Measurements from ENCODE around the gene HEG1. TPM values are rescaled to one million over a fixed set of nuclear protein-coding genes. Genes with fewer than 3 reads are reported as not detected.

HEG1 gene
- total RNA-seq, 2 experiments from 2014 or later = 31.2 to 32.6 TPM

GRCh38 chr3:125059488-125060245, 3.9 kb upstream of the HEG1 start:
- H3K27me3 Mint-ChIP-seq = peaks cover 5% of the 10 kb centered on the region
- peaks cover 5% of the 10 kb centered on the region for H3K36me3 Mint-ChIP-seq (ENCODE audit: low read depth)
- TF ChIP-seq, protein P1, sequence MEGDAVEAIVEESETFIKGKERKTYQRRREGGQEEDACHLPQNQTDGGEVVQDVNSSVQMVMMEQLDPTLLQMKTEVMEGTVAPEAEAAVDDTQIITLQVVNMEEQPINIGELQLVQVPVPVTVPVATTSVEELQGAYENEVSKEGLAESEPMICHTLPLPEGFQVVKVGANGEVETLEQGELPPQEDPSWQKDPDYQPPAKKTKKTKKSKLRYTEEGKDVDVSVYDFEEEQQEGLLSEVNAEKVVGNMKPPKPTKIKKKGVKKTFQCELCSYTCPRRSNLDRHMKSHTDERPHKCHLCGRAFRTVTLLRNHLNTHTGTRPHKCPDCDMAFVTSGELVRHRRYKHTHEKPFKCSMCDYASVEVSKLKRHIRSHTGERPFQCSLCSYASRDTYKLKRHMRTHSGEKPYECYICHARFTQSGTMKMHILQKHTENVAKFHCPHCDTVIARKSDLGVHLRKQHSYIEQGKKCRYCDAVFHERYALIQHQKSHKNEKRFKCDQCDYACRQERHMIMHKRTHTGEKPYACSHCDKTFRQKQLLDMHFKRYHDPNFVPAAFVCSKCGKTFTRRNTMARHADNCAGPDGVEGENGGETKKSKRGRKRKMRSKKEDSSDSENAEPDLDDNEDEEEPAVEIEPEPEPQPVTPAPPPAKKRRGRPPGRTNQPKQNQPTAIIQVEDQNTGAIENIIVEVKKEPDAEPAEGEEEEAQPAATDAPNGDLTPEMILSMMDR (IDR thresholded peaks at IDR 0.05) = no peak
- H3K4me1 Mint-ChIP-seq (ENCODE audit: low read depth) = peaks cover 9% of the 10 kb centered on the region
- Histone ChIP-seq H3K36me3 (ENCODE audit: insufficient read depth, low read length) (no peaks in the 10 kb centered on the region), H3K4me1 (ENCODE audit: insufficient read depth, low read length) (peaks cover 6% of the 10 kb centered on the region), H3K27ac (ENCODE audit: low read depth in 1 of 2, low read length in 2 of 2) (no peak overlapping the region), H3K4me3 (ENCODE audit: low read length) (no peak overlapping the region), H3K9me3 (ENCODE audit: control insufficient read depth in 1 of 2, insufficient read depth in 1 of 2, low read length in 2 of 2) (no peaks in the 10 kb centered on the region), H3K27me3 (ENCODE audit: control insufficient read depth in 1 of 2, insufficient read depth in 2 of 2, low read length in 2 of 2) (peaks cover 0 to 7% of the 10 kb centered on the region in 2 experiments)
- intact Hi-C loops (cut with DNase I, micrococcal nuclease) = loop anchor here in 1 of 2 experiments (5.0 to 10.0 kb wide), 5 partner anchors 83 to 1415 kb away; partner anchors contain the start of genes ZNF148 and ZXDC
- no peak for DNase-seq
- ChIA-PET POLR2A (no interaction called here), CTCF (interaction anchor here (1.3 kb wide), 1 partner anchor 11 kb away, joined by 3 read pairs; no protein-coding TSS in a partner anchor)
- no peaks in the 10 kb centered on the region for H3K9me3 Mint-ChIP-seq
- ATAC-seq (ENCODE audit: poor library complexity) = no peak
- no peak overlapping the region for H3K27ac Mint-ChIP-seq
- H3K4me3 Mint-ChIP-seq = peak overlapping the region; percentile 52

GRCh38 chr3:125058959-125059358, 3.2 kb upstream of the HEG1 start:
- Histone ChIP-seq H3K4me3 (ENCODE audit: low read length) (no peak overlapping the region), H3K36me3 (ENCODE audit: insufficient read depth, low read length) (no peaks in the 10 kb centered on the region), H3K27me3 (ENCODE audit: control insufficient read depth in 1 of 2, insufficient read depth in 2 of 2, low read length in 2 of 2) (peaks cover 0 to 7% of the 10 kb centered on the region in 2 experiments), H3K4me1 (ENCODE audit: insufficient read depth, low read length) (peaks cover 11% of the 10 kb centered on the region), H3K9me3 (ENCODE audit: control insufficient read depth in 1 of 2, insufficient read depth in 1 of 2, low read length in 2 of 2) (no peaks in the 10 kb centered on the region), H3K27ac (ENCODE audit: low read depth in 1 of 2, low read length in 2 of 2) (no peak overlapping the region)
- Mint-ChIP-seq H3K9me3 (no peaks in the 10 kb centered on the region), H3K27me3 (peaks cover 5% of the 10 kb centered on the region), H3K4me1 (ENCODE audit: low read depth) (peaks cover 16% of the 10 kb centered on the region), H3K36me3 (ENCODE audit: low read depth) (peaks cover 9% of the 10 kb centered on the region), H3K4me3 (no peak overlapping the region), H3K27ac (no peak overlapping the region)
- CTCF ChIA-PET = interaction anchor here (1.3 kb wide), 1 partner anchor 12 kb away, joined by 3 read pairs; no protein-coding TSS in a partner anchor
- TF ChIP-seq, protein P1 (IDR thresholded peaks at IDR 0.05) = no peak
- POLR2A ChIA-PET = no interaction called here
- DNase-seq (no peak), ATAC-seq (ENCODE audit: poor library complexity) (no peak)
- intact Hi-C loops (cut with DNase I, micrococcal nuclease) = loop anchor here in 1 of 2 experiments (5.0 to 10.0 kb wide), 5 partner anchors 83 to 1416 kb away; partner anchors contain the start of genes ZNF148 and ZXDC

DNA sequence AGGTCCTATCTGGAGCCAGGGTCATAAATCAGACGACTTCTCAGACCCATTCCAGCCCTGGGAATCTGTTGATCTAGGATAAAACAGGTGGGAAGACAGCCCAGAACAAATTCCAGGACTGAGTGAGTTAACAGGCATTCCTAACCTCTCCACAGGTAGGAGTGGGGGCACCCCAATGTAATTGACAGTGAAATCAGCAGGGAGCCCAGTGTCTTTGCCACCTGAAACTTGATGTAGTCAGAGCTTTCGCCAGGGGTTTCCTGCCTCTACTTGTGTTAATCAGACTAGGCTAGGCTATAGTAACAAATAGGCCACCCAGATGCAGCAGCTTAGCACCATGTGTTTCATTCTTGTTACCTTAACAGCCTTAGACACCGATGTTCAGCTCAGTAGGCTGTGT, 2.7 kb upstream of the HEG1 start:
- POLR2A ChIA-PET = no interaction called here
- peaks cover 9% of the 10 kb centered on the region for H3K36me3 Mint-ChIP-seq (ENCODE audit: low read depth)
- CTCF ChIA-PET = interaction anchor here (1.3 kb wide), 1 partner anchor 12 kb away, joined by 3 read pairs; no protein-coding TSS in a partner anchor
- H3K27me3 Mint-ChIP-seq = peaks cover 5% of the 10 kb centered on the region
- no peak overlapping the region for H3K4me3 Mint-ChIP-seq
- Histone ChIP-seq H3K36me3 (ENCODE audit: insufficient read depth, low read length) (no peaks in the 10 kb centered on the region), H3K27ac (ENCODE audit: low read depth in 1 of 2, low read length in 2 of 2) (no peak overlapping the region), H3K4me1 (ENCODE audit: insufficient read depth, low read length) (peaks cover 16% of the 10 kb centered on the region), H3K27me3 (ENCODE audit: control insufficient read depth in 1 of 2, insufficient read depth in 2 of 2, low read length in 2 of 2) (peaks cover 0 to 7% of the 10 kb centered on the region in 2 experiments), H3K9me3 (ENCODE audit: control insufficient read depth in 1 of 2, insufficient read depth in 1 of 2, low read length in 2 of 2) (no peaks in the 10 kb centered on the region), H3K4me3 (ENCODE audit: low read length) (no peak overlapping the region)
- no peaks in the 10 kb centered on the region for H3K9me3 Mint-ChIP-seq
- intact Hi-C loops (cut with DNase I, micrococcal nuclease) = loop anchor here in 1 of 2 experiments (5.0 to 10.0 kb wide), 5 partner anchors 84 to 1416 kb away; partner anchors contain the start of genes ZNF148 and ZXDC
- H3K4me1 Mint-ChIP-seq (ENCODE audit: low read depth) = peaks cover 21% of the 10 kb centered on the region
- TF ChIP-seq, protein P1 (IDR thresholded peaks at IDR 0.05) = no peak
- ATAC-seq (ENCODE audit: poor library complexity) (no peak), DNase-seq (no peak)
- H3K27ac Mint-ChIP-seq = no peak overlapping the region

All from CD4-positive, alpha-beta T cell (primary cell).